OCI-LY7 (cell line): ENCODE measurements around the gene C7. TPM values are rescaled to one million over a fixed set of nuclear protein-coding genes. Genes with fewer than 3 reads are reported as not detected.

ENCODE experiments used
- BruUV-seq: library from RNA; stranded (reverse); fragments of 400-500 nt; replicated peaks from 2 replicates; lab custom pipeline; 2021; lab: Mats Ljungman, UMichigan
- CTCF ChIA-PET: fragments of 300-600 bp; sonication (Branson Sonifier 250); formaldehyde crosslinking; loops from one replicate; lab custom pipeline; 2022; ENCODE audit warnings: antibody characterized with exemption; ENCODE audit not compliant: unreplicated experiment; lab: Charles Lee
- POLR2A ChIA-PET: fragments of 300-600 bp; sonication (Branson Sonifier 250); formaldehyde crosslinking; loops from one replicate; lab custom pipeline; 2022; ENCODE audit warnings: antibody characterized with exemption; lab: Charles Lee
- DNase-seq: peaks from one replicate; pipeline ENCODE4 v3.0.0-alpha.2; 2015; ENCODE audit warnings: low spot score
- H2AFZ ChIP-seq: fragments of 200-600 bp; sonication (generic), shearing (Covaris generic); 2 replicates; pipeline ENCODE4 v1.6.1; 2014; ENCODE audit warnings: mild to moderate bottlenecking, antibody characterized with exemption, low read length, moderate library complexity
- H3K27ac ChIP-seq: fragments of 200-600 bp; sonication (generic); 2 replicates; pipeline ENCODE4 v1.5.1; 2014; ENCODE audit warnings: mixed run types, low read depth, mild to moderate bottlenecking, moderate library complexity, low read length, inconsistent platforms; ENCODE audit not compliant: poor library complexity, severe bottlenecking
- H3K36me3 ChIP-seq: fragments of 200-600 bp; sonication (generic); 2 replicates; pipeline ENCODE4 v1.6.1; 2014; ENCODE audit warnings: mild to moderate bottlenecking, antibody characterized with exemption, low read length, moderate library complexity, mixed read lengths; ENCODE audit not compliant: insufficient read depth
- H3K4me1 ChIP-seq: fragments of 200-600 bp; sonication (generic); 2 replicates; pipeline ENCODE4 v1.5.1; 2014; ENCODE audit warnings: mild to moderate bottlenecking, low read length; ENCODE audit not compliant: insufficient read depth, poor library complexity, severe bottlenecking
- H3K4me2 ChIP-seq: fragments of 200-600 bp; sonication (generic); 2 replicates; pipeline ENCODE4 v1.6.1; 2014; ENCODE audit warnings: mild to moderate bottlenecking, low read length
- H3K4me3 ChIP-seq: fragments of 200-600 bp; sonication (generic); 2 replicates; pipeline ENCODE4 v1.5.1; 2014; ENCODE audit warnings: mild to moderate bottlenecking, low read depth, low read length; ENCODE audit not compliant: poor library complexity, severe bottlenecking
- H3K79me2 ChIP-seq: fragments of 200-600 bp; sonication (generic); 2 replicates; pipeline ENCODE4 v1.6.1; 2016; ENCODE audit warnings: low read depth, mild to moderate bottlenecking, low read length, moderate library complexity, mixed read lengths; ENCODE audit not compliant: insufficient read depth
- H3K9me2 ChIP-seq: fragments of 200-600 bp; sonication (generic); 2 replicates; pipeline ENCODE4 v1.6.1; 2016; ENCODE audit warnings: mild to moderate bottlenecking, low read length, mixed read lengths; ENCODE audit not compliant: insufficient read depth
- H3K9me3 ChIP-seq: fragments of 200-600 bp; sonication (generic); 2 replicates; pipeline ENCODE4 v1.6.1; 2014; ENCODE audit warnings: mild to moderate bottlenecking, mixed run types, low read length, mixed read lengths
- H4K20me1 ChIP-seq: fragments of 200-600 bp; sonication (generic); 2 replicates; pipeline ENCODE4 v1.6.1; 2014; ENCODE audit warnings: mild to moderate bottlenecking, antibody characterized with exemption, low read length, moderate library complexity, mixed read lengths; ENCODE audit not compliant: insufficient read depth
- CTCF ChIP-seq: fragments of 200-600 bp; sonication (generic); conservative IDR thresholded peaks from 2 replicates; pipeline ENCODE4 v1.5.1; 2014; ENCODE audit warnings: mild to moderate bottlenecking, antibody characterized with exemption, low read length, moderate library complexity, mixed read lengths
- EZH2phosphoT487 ChIP-seq: fragments of 200-600 bp; sonication (generic); IDR thresholded peaks from 2 replicates; pipeline ENCODE4 v1.6.1; 2018; ENCODE audit warnings: low read depth, borderline replicate concordance, mild to moderate bottlenecking, mixed run types, antibody characterized with exemption, low read length, moderate library complexity, mixed read lengths
- intact Hi-C: fragments of 100-400 bp; cut with micrococcal nuclease; formaldehyde crosslinking; loops from one replicate; pipeline ENCODE4 v1.10.0; 2022; ENCODE audit not compliant: unreplicated experiment
- total RNA-seq, 2 experiments: library from RNA; depleted of rRNA in 1 of 2; stranded (reverse); fragments of >200 nt in 1 of 2; shearing (Covaris generic) in 1 of 2; gene quantifications; 2 replicates each; pipeline ENCODE4 v1.2.3, GENCODE V29; 2014 to 2022

Gene C7
- total RNA-seq, 2 experiments from 2014 or later: not detected

DNA sequence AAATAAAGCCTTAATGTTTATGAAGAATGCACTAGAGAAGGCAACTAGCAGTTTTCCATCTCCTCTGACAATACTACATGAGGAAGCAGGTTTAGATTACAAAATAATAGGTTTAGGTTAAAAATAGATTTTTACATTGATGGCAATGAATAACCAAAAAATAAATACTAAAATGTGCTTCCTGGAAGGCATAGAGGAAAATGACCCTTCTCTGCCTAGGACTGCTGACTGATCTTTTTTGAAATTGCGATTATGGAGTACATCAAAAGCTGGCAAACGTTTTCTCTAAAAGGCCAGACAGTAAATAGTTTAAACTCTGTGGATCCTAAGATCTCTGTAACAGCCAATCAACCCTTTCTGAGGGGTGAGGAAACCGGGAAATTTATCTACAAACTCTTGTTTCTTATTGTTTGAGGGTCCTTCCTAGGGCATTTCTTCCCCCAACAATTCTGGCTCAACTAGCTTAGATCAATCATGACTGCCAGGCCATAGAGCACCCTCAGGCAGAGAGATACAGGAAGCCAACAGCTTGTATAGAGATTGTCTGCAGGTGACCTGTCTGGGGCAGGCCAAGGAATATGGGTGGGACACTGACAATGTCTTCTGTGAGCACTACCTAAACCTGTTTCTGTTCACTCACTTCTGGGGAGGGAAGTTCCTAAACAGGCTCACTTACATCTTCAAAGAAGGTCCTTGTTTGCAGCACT is 94.5 kb downstream of the C7 start:
- intact Hi-C loops: no loop called here
- DNase-seq: no peak
- CTCF ChIA-PET: no interaction called here
- Histone ChIP-seq H3K79me2 (no peaks in the 10 kb centered on the region), H4K20me1 (no peaks in the 10 kb centered on the region), H3K27ac (no peak overlapping the region), H3K9me3 (no peaks in the 10 kb centered on the region), H3K4me1 (no peaks in the 10 kb centered on the region), H3K9me2 (no peaks in the 10 kb centered on the region), H2AFZ (no peak overlapping the region), H3K36me3 (no peaks in the 10 kb centered on the region), H3K4me3 (no peak overlapping the region), H3K4me2 (no peak overlapping the region)
- no TSS peak for BruUV-seq
- TF ChIP-seq EZH2phosphoT487 (no peak), CTCF (no peak)
- POLR2A ChIA-PET: interaction anchor here (0.7 kb wide), 2 partner anchors 356 to 556 kb away, joined by 3 read pairs; no protein-coding TSS in a partner anchor

DNA sequence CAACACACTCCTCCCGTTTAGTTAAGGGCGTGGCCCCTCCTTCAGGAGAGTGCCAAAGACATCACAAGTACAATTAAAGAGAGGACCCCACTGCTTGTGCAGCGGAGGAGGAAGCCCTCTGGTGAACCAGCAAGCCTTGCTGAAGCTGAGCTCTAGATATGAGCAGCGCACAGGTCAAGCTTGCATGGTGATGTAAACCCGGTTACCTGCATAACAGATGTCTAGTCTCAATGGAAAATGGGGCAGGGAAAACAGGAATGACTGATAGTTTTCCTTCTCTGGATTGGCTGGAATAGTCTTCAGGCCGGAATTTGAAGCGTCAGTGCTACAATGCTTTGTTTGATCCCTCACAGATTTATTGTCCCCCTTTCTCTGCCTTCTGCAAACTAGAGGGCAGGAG is 95.6 kb downstream of the C7 start:
- no peaks in the 10 kb centered on the region for H3K9me3 ChIP-seq
- H4K20me1 ChIP-seq: no peaks in the 10 kb centered on the region
- no peaks in the 10 kb centered on the region for H3K79me2 ChIP-seq
- no TSS peak for BruUV-seq
- H3K4me1 ChIP-seq: no peaks in the 10 kb centered on the region
- no peaks in the 10 kb centered on the region for H3K36me3 ChIP-seq
- no peak overlapping the region for H3K4me3 ChIP-seq
- no peak for DNase-seq
- no peak overlapping the region for H3K27ac ChIP-seq
- no peak overlapping the region for H2AFZ ChIP-seq
- TF ChIP-seq CTCF (no peak), EZH2phosphoT487 (no peak)
- ChIA-PET CTCF (no interaction called here), POLR2A (no interaction called here)
- no peak overlapping the region for H3K4me2 ChIP-seq
- no peaks in the 10 kb centered on the region for H3K9me2 ChIP-seq
- intact Hi-C loops: no loop called here

DNA sequence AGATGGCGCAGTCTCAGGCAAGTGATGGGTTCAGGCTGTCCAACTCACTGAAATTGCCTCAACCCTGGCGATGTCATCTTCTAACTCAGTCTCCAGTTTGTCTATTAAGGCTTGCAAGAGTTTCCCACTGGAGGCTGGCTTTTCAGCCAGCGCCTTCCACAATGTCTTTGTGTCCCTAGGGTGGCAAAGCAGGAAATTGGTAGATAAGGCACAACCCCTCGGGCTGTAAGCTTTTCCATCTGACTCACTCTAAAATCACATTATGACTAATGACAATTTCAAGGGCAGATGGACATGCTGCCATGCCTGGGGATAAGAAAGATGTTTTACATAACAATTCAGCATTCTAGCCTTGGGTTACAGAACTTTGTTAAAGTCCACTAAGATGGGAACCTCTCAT is 99.9 kb downstream of the C7 start:
- no peak overlapping the region for H3K27ac ChIP-seq
- TF ChIP-seq EZH2phosphoT487 (no peak), CTCF (no peak)
- DNase-seq: no peak
- no peaks in the 10 kb centered on the region for H3K9me3 ChIP-seq
- no peaks in the 10 kb centered on the region for H3K4me1 ChIP-seq
- H3K36me3 ChIP-seq: no peaks in the 10 kb centered on the region
- intact Hi-C loops: no loop called here
- ChIA-PET CTCF (no interaction called here), POLR2A (no interaction called here)
- H2AFZ ChIP-seq: no peak overlapping the region
- no TSS peak for BruUV-seq
- H4K20me1 ChIP-seq: no peaks in the 10 kb centered on the region
- H3K4me2 ChIP-seq: no peak overlapping the region
- no peaks in the 10 kb centered on the region for H3K9me2 ChIP-seq
- H3K79me2 ChIP-seq: no peaks in the 10 kb centered on the region
- H3K4me3 ChIP-seq: no peak overlapping the region
